Fibroblast of lung (primary cell): ENCODE results near the gene NEDD4L.

Source experiments
- EZH2 ChIP-seq: IDR thresholded peaks from 2 replicates; pipeline ENCODE4 v1.5.1; 2012; ENCODE audit warnings: low read length, control low read depth, mild to moderate bottlenecking; ENCODE audit errors: missing control alignments
- TF ChIP-seq, protein P1 (sequence below), 2 donors: IDR thresholded peaks in 1 of 2; conservative IDR thresholded peaks in 1 of 2; 1 replicate in 1 of 2; 2 replicates in 1 of 2; pipeline ENCODE4 v1.5.1; 2011 to 2012; ENCODE audit warnings: low read length in 2 of 2, control low read depth in 1 of 2, inconsistent platforms in 1 of 2, low read depth in 1 of 2, mild to moderate bottlenecking in 1 of 2

DNA sequence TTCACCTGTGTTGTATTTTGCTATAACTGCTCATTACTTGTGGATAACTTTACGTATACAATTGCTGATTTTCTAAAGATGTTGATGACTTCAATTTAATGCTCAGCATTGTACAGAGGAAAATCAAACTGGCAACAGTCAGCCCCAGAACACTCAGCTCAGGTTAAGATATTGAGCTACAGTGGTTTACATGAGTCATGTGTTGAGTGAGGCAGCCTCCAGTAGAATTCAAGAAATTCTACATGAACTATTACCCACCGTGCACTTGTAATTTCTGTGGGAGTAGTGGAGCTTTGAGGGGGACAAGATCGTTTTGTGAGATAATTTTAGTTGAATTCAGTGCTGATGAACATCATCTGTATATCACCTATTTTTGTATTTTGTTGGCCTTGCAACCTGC lies 292.6 kb downstream of the NEDD4L start:
- TF ChIP-seq, protein P1, sequence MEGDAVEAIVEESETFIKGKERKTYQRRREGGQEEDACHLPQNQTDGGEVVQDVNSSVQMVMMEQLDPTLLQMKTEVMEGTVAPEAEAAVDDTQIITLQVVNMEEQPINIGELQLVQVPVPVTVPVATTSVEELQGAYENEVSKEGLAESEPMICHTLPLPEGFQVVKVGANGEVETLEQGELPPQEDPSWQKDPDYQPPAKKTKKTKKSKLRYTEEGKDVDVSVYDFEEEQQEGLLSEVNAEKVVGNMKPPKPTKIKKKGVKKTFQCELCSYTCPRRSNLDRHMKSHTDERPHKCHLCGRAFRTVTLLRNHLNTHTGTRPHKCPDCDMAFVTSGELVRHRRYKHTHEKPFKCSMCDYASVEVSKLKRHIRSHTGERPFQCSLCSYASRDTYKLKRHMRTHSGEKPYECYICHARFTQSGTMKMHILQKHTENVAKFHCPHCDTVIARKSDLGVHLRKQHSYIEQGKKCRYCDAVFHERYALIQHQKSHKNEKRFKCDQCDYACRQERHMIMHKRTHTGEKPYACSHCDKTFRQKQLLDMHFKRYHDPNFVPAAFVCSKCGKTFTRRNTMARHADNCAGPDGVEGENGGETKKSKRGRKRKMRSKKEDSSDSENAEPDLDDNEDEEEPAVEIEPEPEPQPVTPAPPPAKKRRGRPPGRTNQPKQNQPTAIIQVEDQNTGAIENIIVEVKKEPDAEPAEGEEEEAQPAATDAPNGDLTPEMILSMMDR (conservative IDR thresholded peaks at IDR 0.05 in 1 of 2, IDR thresholded peaks at IDR 0.05 in 1 of 2; ENCODE audit: low read depth in 1 of 2, low read length in 2 of 2): no peak
- TF ChIP-seq EZH2: no peak
